ENCODE data around the gene CSNK1G2.

CSNK1G2 gene

DNA sequence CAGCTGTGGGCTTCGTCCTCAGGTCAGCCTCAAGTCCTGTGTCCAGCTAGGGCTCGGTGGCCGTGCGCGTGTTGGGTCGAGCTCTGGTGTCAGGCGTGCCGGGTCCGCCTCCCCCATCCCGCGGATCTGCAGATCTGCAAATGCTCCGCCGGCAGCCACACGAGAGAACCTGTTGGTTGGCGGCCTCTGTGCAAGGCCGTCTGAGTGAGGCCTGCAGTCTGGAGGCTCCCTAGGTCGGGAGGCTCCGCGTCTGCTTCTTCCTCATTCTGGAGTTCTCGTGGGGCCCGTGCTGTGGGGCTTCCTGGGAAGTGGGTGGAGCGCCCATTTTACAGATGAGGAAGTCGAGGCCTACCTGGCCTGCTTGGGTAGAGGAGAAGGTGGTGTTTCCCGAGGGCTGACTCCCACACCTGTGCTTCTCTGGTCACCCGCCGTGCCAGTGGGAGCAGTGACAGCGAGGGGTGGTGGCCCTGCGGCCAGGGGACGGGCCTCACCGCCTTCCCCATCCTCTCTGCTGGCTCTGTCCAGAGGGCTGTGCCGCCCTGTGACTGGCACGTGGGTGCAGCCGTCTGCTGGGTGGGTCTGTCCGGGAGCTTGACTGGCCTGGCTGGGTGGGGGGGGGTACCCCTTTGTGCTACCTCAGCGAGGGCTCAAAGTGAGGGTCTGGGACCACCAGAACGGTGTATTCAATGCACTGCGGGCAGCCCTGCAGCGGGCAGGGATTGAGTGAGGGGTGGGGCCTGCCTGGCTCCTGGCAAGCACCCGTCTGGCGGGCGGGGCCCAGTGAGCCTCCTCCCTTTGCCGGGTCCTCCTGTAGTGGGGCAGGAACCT lies 3.3 kb downstream of the CSNK1G2 start:
- DNase-seq (ENCODE audit: low read depth): no peak

DNA sequence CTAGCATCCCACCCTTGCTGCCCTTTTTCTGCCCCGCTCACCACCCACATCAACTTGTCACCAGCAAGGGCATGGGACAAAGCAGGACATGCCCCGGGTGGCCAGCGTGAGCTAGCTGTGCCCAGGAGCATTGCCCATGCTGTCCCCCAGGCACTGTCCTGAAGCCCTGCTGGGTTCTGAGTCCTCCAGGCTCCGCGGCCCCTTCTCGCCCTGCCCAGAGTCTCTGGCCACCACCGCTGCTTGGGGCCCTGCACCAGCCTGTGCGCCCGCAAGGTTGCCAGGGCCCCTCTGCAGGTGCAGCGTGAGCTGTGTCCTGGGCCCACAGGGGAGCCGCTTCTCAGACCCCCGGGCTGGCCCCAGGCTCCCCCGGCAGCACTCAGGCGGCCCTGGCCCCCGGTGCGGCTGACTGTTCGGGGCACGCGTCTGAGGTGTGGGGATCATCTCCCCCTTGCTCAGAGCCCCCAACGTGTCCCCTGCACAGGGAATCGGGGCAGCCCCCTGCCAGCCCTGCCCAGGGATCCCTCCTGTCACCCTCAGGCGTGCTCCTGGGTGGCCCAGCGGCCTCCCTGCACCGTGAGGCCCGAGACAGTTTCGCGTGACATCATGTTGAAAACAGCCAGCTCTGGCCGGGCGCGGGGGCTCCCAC lies 4.1 kb downstream of the CSNK1G2 start:
- no peak for DNase-seq (ENCODE audit: low read depth)

DNA sequence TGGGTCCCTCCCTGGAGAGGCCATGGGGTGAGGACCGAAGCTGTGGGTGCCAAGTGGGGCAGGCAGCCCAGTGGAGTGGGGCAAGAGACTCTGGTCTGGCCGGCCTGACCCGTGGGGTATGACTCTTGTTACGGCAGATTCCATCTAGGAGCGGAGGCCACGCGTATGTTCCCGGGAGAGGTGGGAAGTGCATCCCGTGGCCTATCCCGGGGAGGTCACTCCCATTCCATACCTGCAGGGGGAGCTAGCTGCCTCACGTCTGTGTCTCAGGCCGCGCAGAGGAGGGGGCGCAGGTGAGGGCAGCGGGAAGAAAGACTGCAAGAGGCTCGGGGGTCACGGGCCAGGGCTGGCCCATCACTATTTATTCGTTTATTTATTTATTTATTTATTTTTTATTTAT lies 4.9 kb downstream of the CSNK1G2 start:
- DNase-seq (ENCODE audit: low read depth): peak; percentile 42

DNA sequence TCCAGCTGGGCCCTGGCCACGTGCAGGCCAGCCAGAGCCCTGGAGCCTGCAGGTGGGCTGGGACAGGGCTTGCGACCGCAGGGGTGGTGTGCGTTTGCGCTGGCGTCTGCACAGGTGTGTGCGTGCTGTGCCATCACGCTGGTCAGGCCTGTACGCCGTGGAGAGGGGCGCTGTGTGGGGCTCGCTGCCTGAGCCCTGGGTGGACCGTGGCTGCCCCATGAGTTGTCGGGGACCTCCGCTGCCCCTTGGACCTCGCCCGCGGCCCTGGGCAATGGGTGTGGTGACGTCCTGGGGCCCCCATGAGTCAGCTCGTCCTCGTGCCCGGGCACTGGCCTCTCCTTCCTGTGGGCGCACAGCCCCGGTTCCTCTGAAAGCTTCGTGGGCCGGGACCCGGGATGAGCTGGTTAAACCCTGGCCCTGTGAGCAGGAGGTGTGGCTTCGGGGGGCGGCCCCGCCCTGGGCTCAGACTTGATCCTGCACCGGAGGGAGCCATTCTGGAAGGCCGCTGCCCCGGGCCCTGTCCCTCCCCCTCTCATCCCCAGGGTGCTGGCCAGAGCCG lies 6.8 kb downstream of the CSNK1G2 start:
- DNase-seq (ENCODE audit: low read depth): no peak

DNA sequence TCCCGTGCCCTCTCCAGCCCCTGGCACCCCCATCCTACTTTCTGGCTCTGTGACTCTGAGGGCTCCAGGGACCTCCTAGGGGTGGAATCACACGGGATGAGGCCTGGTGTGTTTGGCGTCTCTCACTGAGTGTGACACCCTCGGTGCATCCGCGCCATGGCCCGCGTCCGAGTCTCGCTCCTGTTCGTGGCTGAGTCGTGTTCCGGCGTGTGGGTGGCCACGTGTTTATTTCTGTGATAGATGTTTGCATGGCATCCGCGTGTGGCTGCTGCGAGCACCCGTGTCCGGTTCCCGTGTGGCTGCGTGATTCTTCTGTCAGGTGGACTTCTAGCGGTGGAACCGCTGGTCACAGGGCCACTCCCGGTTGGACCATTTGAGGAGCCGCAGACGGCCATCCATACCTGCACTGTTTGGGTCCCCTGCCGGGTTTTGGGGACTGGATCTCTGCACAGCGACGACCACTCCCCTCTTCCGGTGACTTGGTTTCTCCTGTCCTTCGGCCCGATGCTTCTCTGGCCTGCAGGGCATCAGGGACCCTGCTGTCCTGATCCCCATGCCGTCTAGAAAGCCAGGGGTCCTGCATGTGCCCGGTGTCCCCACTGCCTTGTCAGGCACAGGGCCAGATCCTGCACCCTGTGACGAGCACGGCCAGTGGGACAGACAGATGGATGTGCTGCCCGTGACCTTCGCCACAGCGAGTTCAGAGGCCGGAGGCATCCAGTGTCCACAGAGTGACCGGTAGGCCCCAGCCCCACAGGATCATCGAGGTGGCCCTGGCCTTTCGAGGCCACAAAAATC lies 8.5 kb downstream of the CSNK1G2 start:
- no peak for DNase-seq (ENCODE audit: low read depth)

DNA sequence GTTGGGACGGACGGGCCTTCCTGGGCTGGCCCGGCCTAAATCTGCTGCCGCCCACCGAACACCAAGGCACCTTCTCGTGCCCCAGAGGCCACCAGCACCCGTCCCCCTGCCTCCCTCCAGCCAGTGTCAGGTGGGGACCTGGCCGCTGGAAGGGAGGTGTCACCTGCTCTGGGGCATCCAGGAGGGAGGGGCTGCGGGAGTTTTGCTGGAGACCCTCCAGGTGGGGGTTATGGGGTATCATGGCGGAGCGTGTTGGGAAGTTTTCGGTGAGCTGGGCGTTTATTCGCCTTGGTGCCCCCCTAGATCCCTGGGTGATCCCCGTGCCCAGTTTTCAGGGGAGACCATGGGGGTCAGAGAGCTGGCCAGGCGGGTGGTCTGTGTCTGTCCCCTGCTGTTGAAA lies 9.7 kb downstream of the CSNK1G2 start:
- no peak for DNase-seq (ENCODE audit: low read depth)

DNA sequence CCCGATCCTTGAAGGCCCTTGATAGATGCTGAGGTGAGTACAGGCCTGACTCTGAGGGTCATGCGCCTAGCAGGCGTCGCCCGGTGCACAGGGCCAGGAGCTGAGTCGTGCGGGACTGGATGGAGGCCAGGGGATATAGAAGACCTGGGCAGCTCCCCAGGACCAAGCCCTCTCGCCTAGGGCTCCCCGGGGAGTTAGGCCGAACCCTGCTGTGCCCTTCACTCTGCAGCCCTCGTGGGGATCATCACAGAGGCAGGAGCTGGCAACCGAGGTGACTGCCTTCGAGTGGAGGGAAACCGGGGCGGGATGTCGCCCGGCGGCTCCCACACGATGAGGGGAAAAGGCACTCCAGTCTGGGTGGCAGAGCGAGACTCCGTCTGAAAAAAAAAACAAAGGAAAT lies 11.7 kb downstream of the CSNK1G2 start:
- no peak for DNase-seq (ENCODE audit: low read depth)

DNA sequence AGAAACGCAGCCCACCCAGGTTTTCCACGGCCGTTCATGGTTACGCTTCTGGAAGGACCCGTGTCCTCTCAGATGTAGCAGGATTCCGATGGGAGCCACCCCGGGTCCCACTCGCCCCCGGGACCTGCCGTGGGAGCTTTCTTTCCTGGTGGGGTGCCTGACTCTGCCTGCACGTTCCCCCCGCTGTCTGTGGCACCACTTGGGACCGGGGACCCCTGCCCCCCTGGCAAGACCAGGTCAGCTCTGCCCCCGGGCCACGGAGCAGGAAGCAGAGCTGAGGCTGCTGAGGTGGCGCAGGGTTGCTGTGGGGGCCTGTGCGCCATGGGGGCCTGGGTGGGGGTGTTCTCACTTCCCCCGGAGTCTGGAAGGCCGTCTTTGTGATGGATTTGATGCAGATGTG lies 12.1 kb downstream of the CSNK1G2 start:
- DNase-seq (ENCODE audit: low read depth): no peak

DNA sequence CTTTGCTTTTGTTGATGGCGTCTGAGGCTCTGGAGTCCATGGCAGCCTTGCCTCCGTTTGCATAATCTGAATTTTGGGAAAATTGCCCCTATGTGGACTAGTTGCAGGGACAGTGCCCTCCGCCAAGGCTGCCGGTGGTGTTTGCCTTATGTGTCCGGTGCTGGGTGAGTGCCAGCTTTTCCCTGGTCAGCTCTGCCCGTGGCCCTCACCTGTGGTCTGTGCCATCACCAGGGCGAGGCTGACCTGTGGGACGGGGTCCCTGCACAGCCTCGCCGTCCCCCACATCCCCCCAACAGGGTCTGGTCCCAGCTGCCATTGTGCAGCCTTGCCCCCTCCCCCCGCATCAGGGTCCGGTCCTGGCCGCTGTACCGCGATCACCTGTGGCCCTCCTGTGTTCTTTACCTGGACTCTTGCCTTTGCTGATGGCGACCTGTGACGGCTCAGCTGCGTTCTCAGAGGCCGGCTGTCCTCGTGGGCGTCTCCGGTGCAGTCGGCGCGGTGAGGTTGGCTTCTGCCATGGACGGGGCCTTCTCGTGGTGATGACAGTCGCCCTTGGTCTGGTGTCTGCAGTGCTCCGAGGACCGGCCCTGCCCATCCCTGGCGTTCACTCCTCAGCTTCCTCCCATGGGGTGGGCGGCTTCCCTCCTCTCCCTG lies 12.6 kb downstream of the CSNK1G2 start:
- no peak for DNase-seq (ENCODE audit: low read depth)

DNA sequence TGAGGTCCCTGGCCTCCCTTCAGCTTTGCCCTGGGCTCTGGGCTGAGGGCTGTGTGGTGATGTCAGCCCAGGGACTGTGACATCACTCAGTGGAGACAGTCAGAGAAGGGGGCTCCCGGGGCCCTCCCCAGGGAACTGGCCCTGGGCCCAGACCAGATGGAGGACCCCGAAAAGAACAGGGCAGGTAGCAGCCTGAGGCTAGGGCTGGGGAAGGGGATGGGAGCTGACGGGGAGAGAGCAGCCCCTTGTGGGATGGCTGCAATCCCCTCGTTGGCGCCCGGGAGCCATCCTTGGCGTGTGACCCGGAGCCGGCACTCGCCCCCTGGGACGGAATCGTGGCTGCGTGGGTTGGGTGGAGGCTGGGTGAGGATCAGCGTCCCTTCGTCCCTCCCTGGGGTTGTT lies 13.6 kb downstream of the CSNK1G2 start:
- no peak for DNase-seq (ENCODE audit: low read depth)

DNA sequence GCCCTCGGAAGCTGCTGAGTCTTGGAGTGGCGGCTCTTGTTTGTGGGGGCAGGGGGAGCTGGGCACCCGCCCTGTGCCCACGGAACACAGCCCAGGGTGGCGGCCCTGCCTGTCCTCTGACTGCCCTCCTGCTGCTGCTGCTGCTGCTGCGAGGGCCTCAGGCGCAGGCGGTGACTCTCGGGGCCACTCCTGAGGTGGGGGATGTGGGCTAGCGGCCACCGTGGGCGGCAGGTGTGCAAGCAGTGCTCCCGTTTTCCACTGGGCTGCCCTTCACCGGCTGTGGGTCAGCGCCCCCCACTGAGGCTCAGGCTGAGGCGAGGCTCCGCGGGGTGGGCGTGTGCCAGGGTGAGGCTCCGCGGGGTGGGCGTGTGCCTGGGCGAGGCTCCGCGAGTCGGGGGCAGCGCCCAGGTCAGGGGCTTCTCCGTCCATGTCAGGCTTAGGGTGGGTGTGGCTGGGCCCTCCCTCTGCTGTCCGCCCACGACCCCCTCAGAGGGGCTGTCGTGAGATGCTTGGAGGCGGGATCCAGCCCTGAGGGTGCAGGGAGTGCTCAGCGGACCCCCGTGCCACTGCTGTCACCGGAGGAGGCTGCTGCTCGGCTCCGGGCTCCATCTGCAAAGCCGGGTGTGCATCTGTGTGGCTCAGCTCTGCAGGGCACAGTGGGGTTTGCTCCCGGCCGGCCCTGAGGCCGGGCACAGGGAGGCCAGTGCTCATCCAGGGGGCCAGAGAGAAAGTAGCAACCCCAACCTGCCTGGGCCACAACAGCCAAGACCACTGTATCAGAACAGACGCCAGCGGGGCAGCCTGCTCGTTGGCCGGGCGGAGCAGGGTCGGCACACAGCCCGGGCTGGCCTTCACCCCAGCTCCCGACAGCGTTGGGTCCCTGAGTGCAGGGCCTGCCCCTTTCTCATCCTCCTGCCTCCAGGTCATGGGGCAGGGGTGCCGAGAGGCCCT lies 14.5 kb downstream of the CSNK1G2 start:
- DNase-seq (ENCODE audit: low read depth): no peak

DNA sequence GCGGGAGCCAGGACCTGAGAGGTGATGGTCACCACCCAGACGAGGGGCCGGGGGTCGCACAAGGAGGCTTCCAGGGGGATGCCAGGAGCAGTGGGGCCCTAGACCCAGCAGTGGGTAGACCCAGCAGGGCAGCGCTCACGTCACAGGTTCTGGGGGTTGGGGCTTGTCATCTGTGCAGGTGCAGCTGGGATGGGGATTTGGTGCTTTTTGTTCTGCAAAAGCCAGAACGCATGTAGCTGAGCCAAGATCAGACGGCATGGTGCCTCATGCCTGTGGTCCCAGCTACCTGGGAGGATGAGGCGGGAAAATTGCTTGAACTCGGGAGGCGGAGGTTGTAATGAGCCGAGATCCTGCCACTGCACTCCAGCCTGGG lies 15.1 kb downstream of the CSNK1G2 start:
- no peak for DNase-seq (ENCODE audit: low read depth)

DNA sequence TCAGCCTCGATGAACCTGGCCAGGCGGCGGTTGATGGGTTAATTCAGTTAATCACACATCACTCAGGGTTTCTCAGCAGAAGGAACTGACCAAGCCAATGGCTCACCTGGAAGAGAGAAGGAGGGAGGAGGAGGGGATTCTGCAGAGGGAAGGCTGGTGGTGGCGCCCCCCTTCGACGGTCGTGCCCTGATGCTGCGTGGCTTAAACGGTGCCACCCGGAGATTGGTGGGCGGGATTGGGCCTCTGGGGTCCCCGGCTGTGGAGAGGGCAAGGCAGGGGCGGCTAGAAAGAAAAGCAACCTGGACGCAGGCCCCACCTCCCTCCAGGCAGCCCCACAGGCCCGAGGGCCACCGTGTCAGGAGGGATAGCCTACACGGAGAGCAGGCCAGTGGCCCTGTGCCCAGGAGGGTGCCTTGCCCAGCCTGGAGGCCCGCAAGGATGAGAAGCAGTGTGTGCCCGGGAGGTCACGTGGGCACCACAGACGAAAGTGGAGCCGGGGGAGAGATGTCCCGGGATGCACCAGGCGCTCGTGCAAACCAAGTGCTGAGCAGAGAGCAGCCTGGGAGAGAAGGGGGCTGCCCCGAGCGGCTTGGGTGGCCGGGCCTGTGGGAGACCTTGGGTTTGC lies 16.0 kb downstream of the CSNK1G2 start:
- no peak for DNase-seq (ENCODE audit: low read depth)

DNA sequence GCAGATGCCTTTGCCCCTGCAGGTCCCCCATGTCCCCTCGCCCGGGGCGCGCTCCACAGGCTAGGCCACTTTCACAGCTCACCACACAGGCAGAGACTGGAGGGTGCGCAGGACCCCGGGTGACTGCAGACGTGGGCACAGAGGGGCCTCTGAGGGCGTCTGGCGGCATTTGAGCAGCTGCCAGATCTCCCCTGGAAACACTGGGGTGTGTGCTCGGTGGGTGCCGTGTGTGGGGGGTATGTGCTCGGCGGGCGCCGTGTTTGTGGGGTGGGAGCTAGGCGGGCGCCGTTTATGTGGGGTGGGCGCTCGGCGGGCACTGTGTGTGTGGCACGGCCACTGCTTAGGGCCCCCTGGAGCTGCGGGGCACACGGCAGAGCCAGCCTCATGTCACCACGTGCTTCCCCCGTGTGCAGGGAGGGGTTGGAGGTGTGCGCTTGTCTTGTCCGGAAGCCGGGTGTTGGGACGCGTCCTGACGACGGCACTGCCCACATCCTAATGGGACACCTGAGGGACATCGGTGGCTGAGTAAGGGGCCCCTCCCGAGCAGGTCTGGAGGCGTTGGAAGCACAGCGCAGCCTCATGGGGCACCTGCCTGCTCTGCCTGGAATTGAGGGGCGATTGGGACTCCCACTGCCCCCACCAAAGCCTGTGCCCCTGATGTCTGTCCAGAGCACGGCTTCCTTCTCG lies 16.7 kb downstream of the CSNK1G2 start:
- DNase-seq (ENCODE audit: low read depth): no peak

DNA sequence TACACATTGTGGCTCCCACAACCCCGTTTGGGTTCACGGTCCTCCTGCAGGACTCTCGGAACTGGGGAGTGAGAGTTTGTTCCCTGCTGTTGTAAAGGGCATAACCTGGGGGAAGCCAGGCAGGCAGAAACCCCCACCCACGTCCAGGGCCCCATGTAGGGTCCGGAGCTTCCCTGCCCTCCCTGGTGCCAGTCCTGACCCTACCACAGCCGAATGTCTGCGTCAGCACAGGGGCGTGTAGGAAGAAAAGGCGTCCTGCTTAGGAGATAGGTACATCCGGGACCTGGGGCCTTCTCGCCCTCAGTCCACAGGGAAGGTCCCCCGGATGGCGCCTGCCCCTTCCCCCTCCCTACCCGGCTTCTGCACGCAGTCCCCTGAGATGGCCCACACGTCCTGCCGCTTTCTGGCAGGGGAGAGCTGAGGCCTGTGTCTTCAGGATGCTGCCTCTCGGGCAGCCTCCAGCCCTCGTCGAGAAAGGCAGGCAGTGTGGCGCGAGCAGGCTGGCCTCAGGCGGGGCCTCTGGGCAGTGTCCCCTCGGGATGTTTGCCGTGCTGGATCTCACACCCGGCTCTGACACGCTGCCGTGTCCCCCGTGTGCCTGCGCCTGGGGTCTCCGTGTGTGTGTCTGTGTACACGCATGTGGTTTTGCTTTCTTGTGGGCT lies 19.1 kb downstream of the CSNK1G2 start:
- no peak for DNase-seq (ENCODE audit: low read depth)

DNA sequence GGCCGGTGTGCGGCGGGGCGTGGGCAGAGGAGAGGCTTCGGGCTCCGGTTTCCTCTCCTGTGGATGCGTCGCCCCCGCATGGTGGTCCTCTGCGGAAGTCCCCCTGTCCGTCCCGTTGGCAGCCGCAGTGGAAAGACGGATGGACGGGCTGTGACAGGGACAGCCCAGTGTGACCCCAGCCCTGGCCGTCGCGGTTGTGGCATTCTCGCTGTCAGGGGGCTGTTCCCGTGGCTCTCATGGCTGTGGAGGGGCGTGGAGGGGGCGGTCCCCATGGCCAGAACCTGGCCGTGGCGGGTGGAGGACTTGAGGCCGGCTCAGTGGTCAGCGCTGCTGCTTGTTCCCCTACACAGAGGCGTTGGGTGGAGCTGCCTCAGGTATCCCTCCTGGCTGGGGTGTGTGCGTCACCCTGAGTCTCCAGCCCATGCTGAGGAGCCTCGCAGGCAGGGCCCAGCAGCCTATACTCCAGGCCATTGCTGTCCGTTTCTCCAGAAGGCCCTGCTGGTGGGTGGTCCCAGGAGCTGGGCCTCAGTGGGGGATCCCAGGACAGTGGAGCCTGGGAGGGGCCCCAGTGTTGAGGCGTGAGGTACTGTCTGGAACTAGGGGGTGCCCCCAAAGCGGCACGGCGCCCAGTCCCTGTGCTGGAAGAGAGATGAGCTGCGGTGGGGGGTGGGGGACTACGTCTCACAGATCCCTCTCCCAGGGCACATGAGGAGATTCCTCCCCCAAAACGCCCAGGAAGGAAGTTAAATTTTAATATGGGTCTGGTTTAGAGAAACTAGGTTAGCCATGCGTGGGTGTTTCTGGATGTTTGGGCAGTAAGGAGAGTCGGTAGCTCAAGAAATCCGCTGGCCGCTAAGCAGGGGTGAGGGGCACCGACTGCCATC lies 20.3 kb downstream of the CSNK1G2 start:
- no peak for DNase-seq (ENCODE audit: low read depth)

DNA sequence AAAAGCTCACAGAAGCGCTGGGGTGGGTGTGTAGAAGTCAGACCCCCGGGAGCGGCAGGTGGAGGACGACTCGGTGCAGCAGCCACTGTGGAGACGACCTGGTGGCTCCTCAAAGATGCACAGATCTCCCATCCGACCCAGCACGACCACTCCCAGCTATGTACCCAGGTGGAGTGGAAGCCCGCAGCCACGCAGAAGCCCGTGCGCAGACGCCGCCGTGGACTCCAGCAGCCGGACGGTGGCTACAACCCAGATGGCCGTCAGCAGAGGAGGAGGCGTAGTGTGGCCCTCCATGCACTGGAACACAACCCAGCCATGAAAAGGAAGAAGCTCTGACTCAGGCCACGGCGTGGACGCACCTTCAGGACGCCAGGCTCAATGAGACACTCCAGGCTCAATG lies 21.7 kb downstream of the CSNK1G2 start:
- DNase-seq (ENCODE audit: low read depth): no peak

DNA sequence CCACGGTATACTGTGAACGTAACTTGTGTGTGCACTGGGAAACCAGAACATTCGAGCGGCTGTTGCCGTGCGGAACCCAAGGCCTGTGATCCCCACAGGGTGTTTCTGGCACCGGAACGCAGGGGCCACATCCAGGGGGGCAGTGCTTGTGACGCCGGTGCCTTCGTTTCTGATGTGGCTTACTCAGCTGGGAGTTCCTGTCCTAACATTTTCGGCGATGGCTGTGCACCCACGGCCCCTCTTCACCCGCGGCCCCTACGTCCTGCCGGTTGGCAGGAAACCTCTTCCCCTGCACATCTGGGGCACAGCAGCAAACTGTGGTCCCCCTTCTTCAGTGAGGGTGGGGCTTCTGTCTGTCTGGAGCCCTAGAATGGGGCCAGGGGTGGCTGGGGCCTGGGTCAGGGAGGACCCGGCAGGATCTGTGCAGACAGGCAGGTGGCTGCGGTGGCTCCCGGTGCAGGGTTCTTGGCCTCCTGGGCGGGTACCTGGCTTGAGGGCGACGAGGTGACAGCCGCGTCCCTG lies 26.2 kb downstream of the CSNK1G2 start:
- DNase-seq (ENCODE audit: low read depth): no peak
